ENCODE data around the gene TRIM36.

Gene TRIM36

DNA sequence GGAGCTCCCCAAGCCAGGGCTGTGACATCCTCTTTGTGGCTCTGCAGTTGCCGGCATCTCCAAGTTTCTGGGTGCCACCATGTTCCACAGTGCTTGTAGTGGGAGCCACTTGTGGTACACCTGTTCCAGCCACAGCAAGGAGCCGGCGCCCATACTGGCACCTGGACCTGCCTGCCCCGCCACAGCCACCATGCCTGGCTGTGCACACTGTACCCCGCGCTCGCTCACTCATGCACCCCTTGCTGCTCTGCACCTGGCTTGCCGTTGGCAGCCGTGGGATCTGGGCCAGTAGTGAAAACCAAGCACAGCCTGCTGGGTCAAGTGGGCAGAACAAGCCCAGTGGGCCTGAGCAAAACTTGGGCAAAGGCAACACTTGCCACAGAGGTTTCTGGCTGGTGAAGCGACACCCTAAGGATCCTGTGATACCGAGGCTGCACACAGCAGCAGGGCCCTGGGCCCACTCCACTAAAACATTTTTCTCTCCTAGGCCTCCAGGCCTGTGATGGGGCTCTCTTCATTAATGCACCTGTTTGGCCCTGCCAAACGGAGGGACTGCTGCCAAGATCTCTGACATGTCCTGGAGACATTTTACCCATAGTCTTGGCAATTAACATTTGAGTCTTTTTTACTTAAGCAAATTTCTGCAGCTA, 2.8 kb downstream of the TRIM36 start:
- no peak for DNase-seq

DNA sequence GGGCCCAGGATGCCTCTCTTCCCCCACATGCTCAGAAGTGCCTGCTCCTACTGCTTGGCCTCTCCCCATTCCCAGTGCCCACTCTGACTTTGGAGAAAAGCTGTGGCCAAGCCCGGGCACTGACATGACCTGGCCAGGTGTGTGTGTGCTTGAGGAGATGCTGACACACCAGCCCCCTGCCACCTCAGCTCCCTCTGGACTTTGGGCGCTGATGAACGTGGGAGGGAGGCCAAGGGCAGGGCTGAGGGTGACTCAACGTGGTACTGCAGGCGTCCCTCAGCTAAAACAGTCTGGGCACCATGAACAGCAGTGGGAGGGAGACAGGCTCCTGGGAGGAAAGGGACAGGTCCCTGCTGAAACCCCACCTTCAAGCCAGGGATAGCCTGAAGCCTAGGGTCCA, 3.9 kb downstream of the TRIM36 start:
- no peak for DNase-seq

DNA sequence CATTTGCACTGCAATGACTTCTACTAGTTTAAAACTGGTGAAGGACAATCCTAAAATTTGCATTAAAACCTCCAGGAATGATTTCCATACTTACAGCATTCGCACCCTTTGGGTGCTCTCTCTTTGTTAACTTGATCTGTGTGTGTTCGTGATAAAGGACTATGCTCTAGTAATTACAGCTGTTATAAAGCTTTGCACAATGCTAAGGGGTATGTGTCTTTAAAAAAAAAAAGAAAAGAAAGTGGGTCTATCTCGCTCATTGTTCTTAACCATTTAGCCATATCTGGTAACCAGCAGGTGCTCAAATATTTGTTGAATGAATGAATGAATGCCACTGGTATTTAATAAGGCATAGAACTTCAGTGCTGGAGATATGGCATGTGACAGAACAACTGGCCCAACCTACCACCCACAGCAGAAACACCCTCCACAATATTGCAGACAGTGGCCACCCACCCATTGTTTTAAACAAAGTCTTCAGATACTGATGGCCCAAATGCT, 8.7 kb downstream of the TRIM36 start:
- no peak for DNase-seq

DNA sequence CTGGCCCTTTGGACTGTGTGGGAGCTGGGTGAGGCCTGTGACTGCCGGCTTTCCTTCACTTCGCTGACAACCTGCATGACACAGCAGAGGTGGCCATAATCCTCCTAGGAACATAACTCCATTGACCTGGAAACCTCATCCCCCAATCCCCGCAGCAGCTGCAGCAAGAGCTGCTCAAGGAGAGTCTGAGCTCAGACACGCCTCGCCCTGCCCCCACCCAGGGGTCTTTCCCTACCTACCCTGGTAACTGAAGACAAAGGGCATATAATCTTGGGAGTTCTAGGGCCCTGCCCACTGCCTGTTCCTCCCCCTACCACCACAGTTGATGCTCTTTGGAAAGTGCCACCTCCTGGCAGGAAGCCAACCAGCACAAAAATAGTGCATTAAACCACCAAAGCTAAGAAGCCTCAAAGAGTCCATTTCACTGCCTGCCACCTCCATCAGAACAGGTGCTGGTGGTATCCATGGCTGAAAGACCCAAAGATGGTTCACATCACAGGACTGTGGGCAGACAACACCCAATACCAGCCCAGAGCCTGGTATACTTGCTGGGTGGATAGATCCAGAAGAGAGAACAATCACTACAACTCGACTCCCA, 18.4 kb downstream of the TRIM36 start:
- no peak for DNase-seq

DNA sequence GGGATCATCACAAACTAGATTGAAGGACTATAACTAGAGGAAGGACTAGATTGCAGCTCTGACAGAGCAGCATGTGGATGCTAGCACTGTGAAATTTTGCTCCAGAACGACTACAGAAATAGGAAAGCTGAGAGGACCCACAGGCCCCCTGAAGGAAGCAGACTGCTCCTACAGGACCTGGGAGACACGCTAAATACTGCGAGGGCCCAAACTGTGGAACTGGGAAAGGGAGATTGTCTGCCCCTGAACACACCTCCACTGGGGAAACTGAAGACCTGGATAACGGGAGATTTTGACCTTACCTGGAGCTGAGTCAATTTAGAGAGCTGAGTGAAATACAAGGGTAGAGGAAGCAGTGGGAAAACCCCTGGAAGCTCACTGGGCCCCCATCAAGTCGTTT, 19.2 kb downstream of the TRIM36 start:
- no peak for DNase-seq

DNA sequence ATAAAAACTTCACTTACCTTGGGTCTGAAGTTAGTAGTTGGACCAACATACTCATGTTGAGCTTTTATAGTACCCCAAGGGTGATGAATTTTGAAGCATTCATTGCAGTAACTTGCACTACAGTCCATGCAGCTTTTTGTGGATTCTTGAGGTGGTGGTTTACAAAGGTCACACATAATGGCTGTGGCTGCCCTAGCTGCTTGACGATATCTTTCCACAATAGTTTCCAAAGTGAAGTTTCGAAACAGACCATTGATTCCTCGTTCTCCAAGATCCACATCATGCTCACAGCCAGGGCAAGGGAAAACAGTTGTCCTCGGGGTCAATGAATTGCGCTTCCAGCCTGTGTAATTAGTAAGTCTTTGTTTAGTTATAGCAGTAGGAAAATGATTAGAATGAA, 22.7 kb downstream of the TRIM36 start:
- DNase-seq = no peak

DNA sequence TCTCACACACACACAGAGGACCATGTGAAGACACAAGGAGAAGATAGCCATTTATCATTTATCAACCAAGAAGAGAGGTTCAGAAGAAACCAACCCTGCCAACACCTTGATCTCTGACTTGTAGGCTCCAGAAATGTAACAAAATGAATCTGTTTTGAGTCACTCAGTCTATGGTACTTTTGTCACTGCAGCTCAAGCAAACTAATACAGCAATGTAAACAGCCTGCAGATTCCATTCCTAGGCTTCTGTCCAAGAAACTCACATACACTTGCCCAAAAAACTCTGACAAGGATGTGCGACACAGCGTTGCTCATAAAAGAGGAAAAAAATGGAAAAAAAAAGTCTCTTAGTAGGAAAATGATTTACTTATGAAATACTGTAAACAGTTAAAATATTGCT, 33.4 kb downstream of the TRIM36 start:
- DNase-seq = no peak

DNA sequence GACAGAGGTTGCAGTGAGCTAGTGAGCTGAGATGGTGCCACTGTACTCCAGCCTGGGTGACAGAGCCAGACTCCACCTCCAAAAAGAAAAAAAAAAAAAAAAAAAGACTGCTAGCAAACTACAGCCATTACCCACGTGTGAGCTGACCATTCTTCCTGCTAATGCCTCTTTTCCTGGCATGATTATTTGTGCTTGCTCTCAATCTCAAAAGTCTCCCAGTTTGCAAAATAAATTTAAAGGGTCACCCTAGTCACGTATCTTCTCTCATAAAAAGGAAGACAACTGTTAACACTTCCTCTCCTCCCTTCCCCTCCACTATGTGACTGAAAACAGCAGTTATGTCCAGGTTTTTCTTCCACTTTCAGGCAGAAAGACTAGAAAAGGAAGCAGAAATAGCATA, 37.2 kb downstream of the TRIM36 start:
- DNase-seq = no peak

DNA sequence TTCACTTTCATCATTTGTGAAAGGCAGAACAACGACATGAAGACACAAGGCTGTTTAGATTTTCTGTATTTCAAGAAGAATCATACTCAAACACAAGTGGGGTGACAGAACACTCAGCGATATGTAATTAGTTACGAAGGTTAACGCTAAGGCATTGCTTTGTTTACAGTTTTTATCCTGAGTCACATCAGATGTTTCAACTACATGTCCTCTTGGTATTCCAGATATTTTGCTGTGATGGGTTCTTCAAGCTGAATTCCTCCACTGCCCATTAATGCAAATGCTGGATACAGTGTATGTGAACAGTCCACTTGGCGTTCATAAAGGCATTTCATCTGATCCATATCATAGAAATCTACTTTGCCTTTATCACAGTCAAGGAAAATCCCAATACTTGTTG, 43.4 kb downstream of the TRIM36 start:
- no peak for DNase-seq

DNA sequence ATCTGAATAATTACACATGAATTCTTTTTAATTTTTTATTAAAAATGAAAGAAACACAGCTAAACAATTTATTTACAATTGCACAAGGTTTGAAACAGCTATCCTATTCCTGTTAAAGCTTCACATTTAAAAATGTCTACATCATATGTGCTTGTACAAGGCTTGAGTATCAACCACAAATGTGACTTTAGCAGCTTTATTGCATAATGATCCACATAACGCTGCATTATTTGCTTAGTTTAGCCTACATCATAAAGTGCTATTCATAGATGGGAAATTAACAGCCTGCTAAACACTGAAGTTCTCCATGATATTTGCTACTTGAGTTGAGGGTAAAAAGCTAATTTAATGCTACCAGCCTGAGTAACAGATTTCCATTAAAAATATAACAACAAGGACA, 45.0 kb downstream of the TRIM36 start:
- DNase-seq = no peak

DNA sequence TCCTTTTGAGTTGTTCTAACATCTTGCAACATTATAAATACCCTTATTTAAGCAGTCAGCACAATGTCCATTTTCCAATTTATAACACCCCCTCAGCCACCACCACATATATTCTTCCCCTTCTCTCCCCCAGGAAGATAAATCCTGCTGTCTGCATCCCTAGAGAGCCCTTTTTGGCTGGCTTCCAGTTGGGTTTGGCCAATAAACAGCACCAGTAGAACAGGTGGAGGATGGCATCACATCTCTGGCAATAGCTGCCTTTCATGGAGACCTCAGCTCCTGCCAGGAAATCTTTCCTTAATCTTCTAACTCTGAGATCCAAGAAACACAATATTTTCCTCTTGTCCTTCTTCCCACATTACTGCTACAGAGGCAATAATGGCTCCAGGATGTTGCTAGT, 53.7 kb downstream of the TRIM36 start:
- DNase-seq = no peak

DNA sequence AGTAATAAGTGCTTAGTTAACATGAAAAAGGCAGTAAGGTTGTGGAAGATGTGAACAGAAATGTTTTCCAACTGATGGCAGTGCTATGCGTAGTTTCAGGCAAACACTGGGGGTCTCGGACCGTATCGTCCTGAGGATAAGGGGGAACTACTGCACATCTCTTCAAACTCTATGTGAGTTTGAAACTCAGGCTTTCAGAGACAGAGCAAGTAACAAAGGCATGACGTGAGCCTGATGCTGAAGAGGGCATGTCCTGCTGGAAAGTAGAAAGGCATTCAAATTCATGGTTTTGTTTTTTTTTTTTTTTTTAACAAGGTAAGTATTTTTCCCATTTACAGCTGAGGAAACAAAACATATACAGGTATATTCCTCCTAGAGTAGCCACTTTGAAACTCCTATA, 59.9 kb downstream of the TRIM36 start:
- DNase-seq = no peak

DNA sequence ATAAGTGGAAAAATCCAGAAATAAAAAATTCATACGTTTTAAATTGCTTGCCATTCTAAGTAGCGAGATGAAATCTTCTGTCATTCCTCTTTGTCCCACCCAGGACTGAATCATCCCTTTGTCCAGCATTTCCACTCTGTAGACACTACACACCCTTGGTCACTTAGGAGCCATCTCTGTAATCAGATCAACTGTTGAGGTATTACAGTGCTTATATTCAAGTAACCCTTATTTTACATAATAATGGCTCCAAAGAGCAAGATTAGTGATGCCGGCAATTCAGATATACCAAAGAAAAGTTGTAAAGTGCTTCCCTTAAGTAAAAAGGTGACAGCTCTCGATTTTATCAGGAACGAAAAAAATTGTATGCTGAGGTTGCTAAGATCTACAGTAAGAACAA, 60.4 kb downstream of the TRIM36 start:
- no peak for DNase-seq

DNA sequence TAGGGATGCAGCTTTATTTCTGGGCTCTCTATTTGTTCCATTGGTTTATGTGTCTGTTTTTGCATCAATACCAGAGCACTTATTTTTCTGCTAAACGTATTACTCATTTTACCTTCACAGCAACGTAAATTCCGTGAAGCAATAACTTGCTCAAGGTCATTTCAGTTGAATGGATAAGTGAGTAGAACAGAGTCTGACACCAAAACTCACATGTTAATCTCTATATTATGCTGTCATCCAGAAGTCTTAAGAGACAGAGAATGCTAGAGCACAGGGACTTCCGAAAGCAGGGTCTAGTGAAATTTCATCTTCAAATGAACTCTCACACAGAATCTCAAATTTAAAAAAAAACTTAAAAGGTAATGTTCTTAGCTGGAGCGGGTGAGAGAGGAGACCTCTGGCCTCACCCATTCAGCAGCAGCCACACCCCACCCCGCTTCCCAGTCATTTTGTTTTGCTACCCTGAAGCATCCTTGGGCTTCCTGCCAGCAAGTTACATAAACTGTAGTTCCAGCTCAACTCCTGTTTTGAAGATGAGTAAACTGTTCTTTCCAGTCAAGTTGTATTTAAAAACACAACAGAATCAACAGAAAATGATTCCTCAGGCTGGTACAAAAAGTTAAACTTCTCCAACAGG, 69.3 kb downstream of the TRIM36 start:
- DNase-seq = no peak

DNA sequence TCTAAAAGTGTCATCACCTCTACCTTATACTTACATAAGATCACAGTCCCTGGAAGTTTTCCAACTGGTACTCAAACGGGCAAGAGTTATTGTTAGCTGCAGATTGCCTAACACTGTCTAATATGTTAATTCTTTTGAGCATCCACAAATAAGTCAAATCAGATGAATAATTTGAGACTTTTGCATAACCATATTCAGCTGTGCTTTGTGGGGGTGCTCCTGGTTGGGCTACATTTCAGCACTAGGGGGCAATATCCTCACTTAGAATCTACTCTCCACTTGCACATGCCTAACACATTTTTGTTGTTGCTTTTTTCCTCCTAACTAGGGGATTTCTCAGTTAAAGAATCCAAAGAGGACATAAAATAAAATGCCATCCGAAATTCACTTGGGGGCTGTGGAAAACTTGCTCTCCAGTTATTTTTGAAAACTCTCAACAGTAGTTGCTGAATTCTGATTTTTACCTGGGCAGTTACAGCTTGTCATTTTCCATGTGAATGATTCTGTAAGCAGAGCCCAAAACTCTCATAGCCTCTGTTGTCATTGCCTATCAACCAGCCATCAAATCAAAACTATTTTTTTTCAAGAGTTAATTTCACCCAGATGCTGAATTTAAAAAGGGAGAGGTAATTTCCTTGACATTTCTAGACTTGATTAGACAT, 71.5 kb downstream of the TRIM36 start:
- no peak for DNase-seq

DNA sequence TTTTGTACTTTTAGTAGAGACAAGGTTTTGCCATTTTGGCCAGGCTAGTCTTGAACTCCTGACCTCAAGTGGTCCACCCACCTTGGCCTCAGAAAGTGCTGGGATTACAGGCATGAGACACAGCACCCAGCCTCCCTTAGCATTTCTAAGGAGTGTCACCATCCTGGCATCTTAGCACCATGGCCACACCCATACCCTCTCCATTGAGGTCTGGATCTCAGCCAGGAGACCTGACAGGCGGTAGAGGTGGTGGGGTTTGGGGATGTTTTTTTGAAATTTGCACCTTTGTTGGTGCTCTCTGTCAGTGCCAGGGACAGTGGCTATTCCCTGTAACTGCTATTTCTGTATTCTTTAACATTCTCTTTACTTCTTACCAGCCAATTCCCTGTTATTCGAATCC, 72.5 kb downstream of the TRIM36 start:
- no peak for DNase-seq

DNA sequence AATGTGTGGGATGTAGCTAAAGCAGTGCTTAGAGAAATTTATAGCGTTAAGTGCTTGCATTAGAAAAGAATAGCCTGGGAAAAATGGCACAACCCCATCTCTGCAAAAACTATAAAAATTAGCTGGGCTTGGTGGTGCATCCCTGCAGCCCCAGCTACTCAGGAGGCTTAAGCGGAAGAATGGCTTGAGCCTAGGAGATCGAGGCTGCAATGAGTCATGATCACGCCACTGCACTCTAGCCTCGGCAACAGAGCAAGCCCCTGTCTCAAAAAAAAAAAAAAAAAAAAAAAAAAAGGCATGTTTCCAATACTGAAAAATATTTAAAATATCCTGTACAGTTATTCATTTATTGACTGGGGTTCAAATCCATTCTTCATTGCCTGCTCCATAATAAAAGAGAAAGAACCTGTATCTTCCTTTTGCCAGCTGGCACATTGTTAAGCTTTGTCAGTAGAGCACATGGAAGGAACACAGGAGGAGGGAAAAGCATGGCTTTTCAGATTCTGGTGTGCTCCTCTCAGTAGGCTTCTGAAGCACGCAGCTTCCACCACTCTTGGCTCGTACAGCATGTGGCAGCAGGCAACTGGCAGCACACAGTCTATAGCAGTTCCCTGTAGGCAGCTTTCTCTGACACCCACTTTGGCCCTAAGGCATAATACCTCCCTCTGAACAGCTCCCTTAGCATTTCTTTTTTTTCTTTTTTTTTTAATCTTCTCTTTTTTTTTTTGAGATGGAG, 73.5 kb downstream of the TRIM36 start:
- no peak for DNase-seq

DNA sequence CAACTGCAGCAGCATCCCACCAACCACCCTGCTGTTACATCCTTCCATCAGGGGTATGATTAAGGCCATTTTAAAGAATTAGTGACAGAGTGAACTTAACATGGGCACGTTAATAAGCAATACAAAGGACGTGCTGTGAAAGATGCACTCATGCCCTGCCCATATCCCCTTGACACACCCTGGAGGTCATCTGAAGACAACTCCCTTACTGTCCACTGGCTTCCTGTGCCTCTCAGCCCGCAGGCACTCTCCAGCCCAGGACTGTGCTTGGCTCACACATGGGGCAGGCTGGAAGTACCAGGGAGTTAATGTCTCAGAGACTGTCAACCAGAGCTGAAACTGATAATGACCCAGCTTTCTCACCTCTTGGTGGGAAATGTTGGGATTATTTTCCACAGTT, 81.8 kb downstream of the TRIM36 start:
- no peak for DNase-seq

DNA sequence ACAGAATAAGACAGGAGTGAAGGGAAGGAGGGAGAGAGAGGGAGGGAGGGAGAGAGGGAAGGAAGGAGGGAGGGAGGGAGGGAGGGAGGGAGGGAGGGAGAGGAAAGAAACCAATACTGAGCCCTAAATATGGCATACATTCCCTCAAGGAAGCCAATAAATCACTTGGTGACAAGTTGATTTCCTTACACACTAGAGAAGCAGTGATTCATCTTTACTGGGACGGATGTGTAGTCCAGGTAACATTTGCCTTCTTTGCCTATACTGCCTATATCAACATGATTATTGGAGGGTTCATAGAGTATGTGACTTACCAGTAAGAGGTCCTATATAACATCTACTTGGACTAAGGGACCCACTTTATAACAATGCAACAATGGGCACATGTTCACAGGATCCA, 83.2 kb downstream of the TRIM36 start:
- no peak for DNase-seq

DNA sequence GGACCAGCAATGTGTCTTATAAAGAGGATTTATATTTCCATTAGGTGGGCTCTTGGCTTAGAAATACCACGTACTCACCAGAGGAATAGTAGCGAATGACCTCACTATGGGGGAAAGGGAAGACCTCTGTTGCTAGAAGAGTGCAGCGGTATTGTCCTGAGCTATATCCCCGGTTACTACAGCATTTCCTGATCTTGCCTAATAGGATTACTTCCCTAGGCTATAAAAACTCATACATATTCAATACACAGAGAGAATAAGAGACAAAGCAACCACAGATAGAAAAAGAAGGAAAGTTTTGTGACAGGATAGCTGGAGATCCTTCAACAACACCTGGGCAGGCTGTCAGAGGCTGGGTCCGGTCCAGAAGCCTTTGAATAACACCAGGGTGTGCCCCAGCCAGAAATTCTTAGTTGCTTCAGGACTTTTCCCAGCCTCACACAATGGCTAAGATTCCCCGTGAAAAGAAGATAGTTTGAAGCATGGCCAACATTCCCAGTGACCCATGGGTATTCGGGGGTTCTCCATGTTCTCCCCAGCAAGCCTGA, 85.4 kb downstream of the TRIM36 start:
- no peak for DNase-seq

DNA sequence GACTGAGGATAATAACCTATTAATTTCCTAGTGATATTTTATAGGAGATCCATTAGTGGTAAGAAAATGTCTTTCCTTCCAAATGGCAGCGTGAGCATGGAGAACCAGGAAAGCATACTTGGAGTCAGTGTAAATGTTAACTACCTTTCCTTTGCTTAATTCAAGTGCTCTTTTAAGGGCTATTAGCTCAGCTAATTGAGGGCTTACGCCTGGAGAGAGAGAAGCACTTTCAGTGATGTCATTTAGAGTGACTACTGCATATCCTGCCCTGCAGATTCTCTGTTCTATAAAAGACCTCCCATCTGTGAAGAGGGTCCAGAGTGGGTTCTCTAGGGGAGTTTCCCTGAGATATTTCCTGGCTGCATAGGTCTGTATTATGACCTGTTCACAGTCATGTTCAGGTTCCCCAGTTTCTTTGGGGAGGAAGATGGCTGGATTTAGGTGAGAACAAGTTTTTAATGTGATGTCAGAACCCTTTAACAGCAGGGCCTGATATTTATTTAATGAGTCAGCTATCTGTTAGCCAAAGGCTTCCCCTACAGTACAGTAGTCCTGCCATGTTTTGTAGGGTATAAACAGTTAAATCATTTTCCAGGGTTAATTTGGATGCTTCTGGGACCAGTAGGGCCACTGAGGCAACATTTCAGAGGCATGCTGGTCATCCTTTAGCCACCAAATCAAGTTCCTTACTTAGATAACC, 89.6 kb downstream of the TRIM36 start:
- DNase-seq = no peak

Measured in bone marrow (tissue), 2 donors.